ENCODE results near the gene CLCN1.

DNA sequence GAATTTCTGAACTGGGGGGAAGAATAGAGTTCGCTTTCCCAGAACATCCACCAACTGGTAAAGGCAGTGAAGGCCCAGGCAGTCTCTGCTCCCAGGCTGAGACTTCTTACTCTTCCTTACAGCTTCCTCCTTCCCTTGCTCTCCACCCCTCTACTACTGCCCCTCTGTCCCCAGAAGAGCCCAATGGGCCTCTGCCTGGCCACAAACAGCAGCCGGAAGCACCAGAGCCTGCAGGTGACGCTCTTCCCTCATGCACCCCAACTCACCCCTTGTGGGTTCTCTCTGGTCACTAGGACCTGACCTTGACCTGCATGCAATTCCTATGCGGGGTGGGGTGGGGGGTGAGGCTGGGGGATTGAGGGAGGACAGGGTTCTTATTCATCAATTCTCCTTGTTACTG is 30.1 kb downstream of the CLCN1 start:
- TF ChIP-seq, protein P1, sequence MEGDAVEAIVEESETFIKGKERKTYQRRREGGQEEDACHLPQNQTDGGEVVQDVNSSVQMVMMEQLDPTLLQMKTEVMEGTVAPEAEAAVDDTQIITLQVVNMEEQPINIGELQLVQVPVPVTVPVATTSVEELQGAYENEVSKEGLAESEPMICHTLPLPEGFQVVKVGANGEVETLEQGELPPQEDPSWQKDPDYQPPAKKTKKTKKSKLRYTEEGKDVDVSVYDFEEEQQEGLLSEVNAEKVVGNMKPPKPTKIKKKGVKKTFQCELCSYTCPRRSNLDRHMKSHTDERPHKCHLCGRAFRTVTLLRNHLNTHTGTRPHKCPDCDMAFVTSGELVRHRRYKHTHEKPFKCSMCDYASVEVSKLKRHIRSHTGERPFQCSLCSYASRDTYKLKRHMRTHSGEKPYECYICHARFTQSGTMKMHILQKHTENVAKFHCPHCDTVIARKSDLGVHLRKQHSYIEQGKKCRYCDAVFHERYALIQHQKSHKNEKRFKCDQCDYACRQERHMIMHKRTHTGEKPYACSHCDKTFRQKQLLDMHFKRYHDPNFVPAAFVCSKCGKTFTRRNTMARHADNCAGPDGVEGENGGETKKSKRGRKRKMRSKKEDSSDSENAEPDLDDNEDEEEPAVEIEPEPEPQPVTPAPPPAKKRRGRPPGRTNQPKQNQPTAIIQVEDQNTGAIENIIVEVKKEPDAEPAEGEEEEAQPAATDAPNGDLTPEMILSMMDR (IDR thresholded peaks at IDR 0.05; ENCODE audit: low read depth, low read length) = no peak
- TF ChIP-seq POLR2A (IDR thresholded peaks at IDR 0.05; ENCODE audit: extremely low read depth, insufficient read length) = no peak
